Smooth muscle cell (in vitro differentiated cells): Measurements from ENCODE around the gene NAIF1. TPM values are rescaled to one million over a fixed set of nuclear protein-coding genes. Genes with fewer than 3 reads are reported as not detected.

Experiments
- DNase-seq: peaks from one replicate; lab custom pipeline; 2025; ENCODE audit not compliant: unreplicated experiment; lab: John Stamatoyannopoulos, UW
- H2AFZ ChIP-seq: fragments of 200-600 bp; sonication (generic); 2 replicates; pipeline ENCODE4 v1.6.0; 2016; ENCODE audit warnings: antibody characterized with exemption, low read depth, mild to moderate bottlenecking
- H3F3A ChIP-seq: fragments of 200-600 bp; sonication (generic); 2 replicates; pipeline ENCODE4 v1.6.0; 2017; ENCODE audit warnings: antibody characterized with exemption, low read depth
- H3K27ac ChIP-seq: fragments of 200-600 bp; sonication (generic); 2 replicates; pipeline ENCODE4 v1.5.1; 2016; ENCODE audit warnings: low read depth, mild to moderate bottlenecking
- H3K27me3 ChIP-seq: fragments of 200-600 bp; sonication (generic); 2 replicates; pipeline ENCODE4 v1.6.1; 2016; ENCODE audit warnings: low read depth, mild to moderate bottlenecking
- H3K36me3 ChIP-seq: fragments of 200-600 bp; sonication (generic); 2 replicates; pipeline ENCODE4 v1.5.1; 2016; ENCODE audit warnings: low read depth
- H3K4me1 ChIP-seq: fragments of 200-600 bp; sonication (generic); 2 replicates; pipeline ENCODE4 v1.5.1; 2016; ENCODE audit warnings: low read depth
- H3K4me2 ChIP-seq: fragments of 200-600 bp; sonication (generic); 2 replicates; pipeline ENCODE4 v1.6.0; 2016; ENCODE audit warnings: mild to moderate bottlenecking
- H3K4me3 ChIP-seq: fragments of 200-600 bp; sonication (generic); 2 replicates; pipeline ENCODE4 v1.5.1; 2016; ENCODE audit warnings: mild to moderate bottlenecking
- H3K79me2 ChIP-seq: fragments of 200-600 bp; sonication (generic); 2 replicates; pipeline ENCODE4 v1.6.0; 2016; ENCODE audit warnings: low read depth, mild to moderate bottlenecking
- H3K9ac ChIP-seq: fragments of 200-600 bp; sonication (generic); 2 replicates; pipeline ENCODE4 v1.6.0; 2016; ENCODE audit warnings: low read depth
- H3K9me3 ChIP-seq: fragments of 200-600 bp; sonication (generic); replicated peaks from 2 replicates; pipeline ENCODE4 v1.5.1; 2016; ENCODE audit warnings: low read depth
- H4K20me1 ChIP-seq: fragments of 200-600 bp; sonication (generic); 2 replicates; pipeline ENCODE4 v1.6.0; 2016; ENCODE audit warnings: low read depth
- WGBS: methylation state at CpG from one replicate; pipeline ENCODE4 v1.1.7; 2016; ENCODE audit warnings: low lambda C conversion rate; 5-methylcytosine and 5-hydroxymethylcytosine counted together
- polyA plus RNA-seq: library from polyadenylated mRNA; unstranded; fragments of >200 nt; fragmentation: Nextera tagmentation; extraction: Ambion mirVana; gene quantifications from 2 replicates; pipeline ENCODE4 v1.2.1, GENCODE V29; 2016
- total RNA-seq: library from RNA; depleted of rRNA; stranded (reverse); fragments of >200 nt; gene quantifications from 2 replicates; pipeline ENCODE4 v1.2.3, GENCODE V29; 2014
- TF ChIP-seq, protein P1 (sequence below): fragments of 200-600 bp; sonication (generic); IDR thresholded peaks from 2 replicates; pipeline ENCODE4 v1.5.1; 2017; ENCODE audit warnings: borderline replicate concordance, mild to moderate bottlenecking, antibody characterized with exemption; ENCODE audit not compliant: insufficient read depth, poor library complexity, severe bottlenecking

NAIF1 gene
- total and polyA plus RNA-seq, 2 experiments from 2014 or later: 3.8 to 6.7 TPM

GRCh38 chr9:128108269-128109049 is 41.3 kb upstream of the NAIF1 start:
- H3K9ac ChIP-seq: no peak overlapping the region
- H3K36me3 ChIP-seq: no peaks in the 10 kb centered on the region
- H4K20me1 ChIP-seq: no peaks in the 10 kb centered on the region
- H3K27me3 ChIP-seq: no peaks in the 10 kb centered on the region
- no peak for DNase-seq
- no peaks in the 10 kb centered on the region for H3F3A ChIP-seq
- TF ChIP-seq, protein P1, sequence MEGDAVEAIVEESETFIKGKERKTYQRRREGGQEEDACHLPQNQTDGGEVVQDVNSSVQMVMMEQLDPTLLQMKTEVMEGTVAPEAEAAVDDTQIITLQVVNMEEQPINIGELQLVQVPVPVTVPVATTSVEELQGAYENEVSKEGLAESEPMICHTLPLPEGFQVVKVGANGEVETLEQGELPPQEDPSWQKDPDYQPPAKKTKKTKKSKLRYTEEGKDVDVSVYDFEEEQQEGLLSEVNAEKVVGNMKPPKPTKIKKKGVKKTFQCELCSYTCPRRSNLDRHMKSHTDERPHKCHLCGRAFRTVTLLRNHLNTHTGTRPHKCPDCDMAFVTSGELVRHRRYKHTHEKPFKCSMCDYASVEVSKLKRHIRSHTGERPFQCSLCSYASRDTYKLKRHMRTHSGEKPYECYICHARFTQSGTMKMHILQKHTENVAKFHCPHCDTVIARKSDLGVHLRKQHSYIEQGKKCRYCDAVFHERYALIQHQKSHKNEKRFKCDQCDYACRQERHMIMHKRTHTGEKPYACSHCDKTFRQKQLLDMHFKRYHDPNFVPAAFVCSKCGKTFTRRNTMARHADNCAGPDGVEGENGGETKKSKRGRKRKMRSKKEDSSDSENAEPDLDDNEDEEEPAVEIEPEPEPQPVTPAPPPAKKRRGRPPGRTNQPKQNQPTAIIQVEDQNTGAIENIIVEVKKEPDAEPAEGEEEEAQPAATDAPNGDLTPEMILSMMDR: no peak
- no peaks in the 10 kb centered on the region for H3K9me3 ChIP-seq
- H3K4me3 ChIP-seq: no peak overlapping the region
- no peak overlapping the region for H3K27ac ChIP-seq
- H3K79me2 ChIP-seq: no peaks in the 10 kb centered on the region
- H2AFZ ChIP-seq: no peak overlapping the region
- no peak overlapping the region for H3K4me2 ChIP-seq
- WGBS: 94% methylated on average over 15 of the region's 15 CpGs
- no peaks in the 10 kb centered on the region for H3K4me1 ChIP-seq

DNA sequence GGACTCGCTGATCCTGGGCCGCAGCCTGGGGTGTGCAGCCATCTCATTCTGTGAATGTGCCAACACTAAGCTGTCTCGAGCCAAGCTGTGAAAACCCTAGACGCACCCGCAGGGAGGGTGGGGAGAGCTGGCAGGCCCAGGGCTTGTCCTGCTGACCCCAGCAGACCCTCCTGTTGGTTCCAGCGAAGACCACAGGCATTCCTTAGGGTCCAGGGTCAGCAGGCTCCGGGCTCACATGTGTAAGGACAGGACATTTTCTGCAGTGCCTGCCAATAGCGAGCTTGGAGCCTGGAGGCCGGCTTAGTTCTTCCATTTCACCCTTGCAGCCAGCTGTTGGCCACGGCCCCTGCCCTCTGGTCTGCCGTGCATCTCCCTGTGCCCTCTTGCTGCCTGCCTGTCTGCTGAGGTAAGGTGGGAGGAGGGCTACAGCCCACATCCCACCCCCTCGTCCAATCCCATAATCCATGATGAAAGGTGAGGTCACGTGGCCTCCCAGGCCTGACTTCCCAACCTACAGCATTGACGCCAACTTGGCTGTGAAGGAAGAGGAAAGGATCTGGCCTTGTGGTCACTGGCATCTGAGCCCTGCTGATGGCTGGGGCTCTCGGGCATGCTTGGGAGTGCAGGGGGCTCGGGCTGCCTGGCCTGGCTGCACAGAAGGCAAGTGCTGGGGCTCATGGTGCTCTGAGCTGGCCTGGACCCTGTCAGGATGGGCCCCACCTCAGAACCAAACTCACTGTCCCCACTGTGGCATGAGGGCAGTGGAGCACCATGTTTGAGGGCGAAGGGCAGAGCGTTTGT is 40.5 kb upstream of the NAIF1 start:
- H3K36me3 ChIP-seq: no peaks in the 10 kb centered on the region
- H3K4me2 ChIP-seq: no peak overlapping the region
- 88% methylated on average over 18 of the region's 18 CpGs for WGBS
- no peak for DNase-seq
- H3K27me3 ChIP-seq: no peaks in the 10 kb centered on the region
- H3K4me3 ChIP-seq: no peak overlapping the region
- TF ChIP-seq, protein P1: no peak
- H3K9me3 ChIP-seq: no peaks in the 10 kb centered on the region
- no peaks in the 10 kb centered on the region for H3K79me2 ChIP-seq
- no peaks in the 10 kb centered on the region for H4K20me1 ChIP-seq
- no peak overlapping the region for H3K27ac ChIP-seq
- H3K4me1 ChIP-seq: no peaks in the 10 kb centered on the region
- no peak overlapping the region for H2AFZ ChIP-seq
- H3K9ac ChIP-seq: no peak overlapping the region
- H3F3A ChIP-seq: no peaks in the 10 kb centered on the region

DNA sequence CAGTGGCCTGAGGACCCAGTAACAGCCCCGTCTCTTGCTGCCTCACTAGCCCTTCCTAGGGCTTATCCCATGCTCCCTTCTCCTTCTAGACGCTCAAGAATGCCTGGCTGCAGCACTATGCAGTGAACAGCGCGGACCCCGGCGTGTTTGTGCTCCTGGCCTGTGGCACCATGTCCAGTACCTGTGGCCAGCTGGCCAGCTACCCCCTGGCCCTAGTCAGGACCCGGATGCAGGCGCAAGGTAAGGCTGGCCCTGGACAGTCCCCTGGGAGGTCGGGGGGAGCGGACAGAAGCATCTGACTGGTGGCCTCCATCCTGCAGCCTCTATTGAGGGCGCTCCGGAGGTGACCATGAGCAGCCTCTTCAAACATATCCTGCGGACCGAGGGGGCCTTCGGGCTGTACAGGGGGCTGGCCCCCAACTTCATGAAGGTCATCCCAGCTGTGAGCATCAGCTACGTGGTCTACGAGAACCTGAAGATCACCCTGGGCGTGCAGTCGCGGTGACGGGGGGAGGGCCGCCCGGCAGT is 39.9 kb upstream of the NAIF1 start:
- H3K9ac ChIP-seq: no peak overlapping the region
- H3K4me1 ChIP-seq: no peaks in the 10 kb centered on the region
- H2AFZ ChIP-seq: no peak overlapping the region
- H3K36me3 ChIP-seq: no peaks in the 10 kb centered on the region
- TF ChIP-seq, protein P1: no peak
- no peaks in the 10 kb centered on the region for H4K20me1 ChIP-seq
- H3K27me3 ChIP-seq: no peaks in the 10 kb centered on the region
- H3K79me2 ChIP-seq: no peaks in the 10 kb centered on the region
- WGBS: 98% methylated on average over 23 of the region's 23 CpGs
- no peak for DNase-seq
- H3F3A ChIP-seq: no peaks in the 10 kb centered on the region
- H3K4me2 ChIP-seq: no peak overlapping the region
- no peak overlapping the region for H3K4me3 ChIP-seq
- no peak overlapping the region for H3K27ac ChIP-seq
- no peaks in the 10 kb centered on the region for H3K9me3 ChIP-seq
